Endothelial cell of hepatic sinusoid (primary cell): ENCODE data around the gene SEC24B.
"Not testable (repeated sequence)": the region's sequence is repeated elsewhere in the genome, so short reads cannot be mapped to it uniquely, and the experiment has no call there.

ENCODE experiments used
- in situ Hi-C: cut with HindIII; loops from 2 replicates; pipeline ENCODE4 v1.10.0; 2017; ENCODE audit warnings: low sequenced_read_pairs

The SEC24B gene

DNA sequence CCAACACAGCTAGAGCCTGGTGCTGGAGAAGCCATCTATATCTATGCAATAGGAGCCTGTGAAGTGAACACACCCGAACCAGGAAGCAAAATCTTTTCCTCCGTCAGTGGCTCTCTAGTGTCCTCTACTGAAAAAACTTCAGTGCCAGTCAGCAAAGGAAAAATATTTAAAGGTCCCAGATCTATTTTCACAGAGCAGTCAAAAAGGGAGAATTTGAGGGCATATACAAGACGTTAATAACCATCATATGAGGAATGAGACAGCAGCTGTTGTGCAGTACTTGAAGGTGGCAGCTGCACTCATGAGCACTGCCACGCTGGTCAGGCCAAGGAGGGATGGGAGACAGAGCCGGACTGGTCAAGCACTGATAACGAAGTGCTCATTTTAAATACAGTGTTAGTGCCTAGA, 140.8 kb downstream of the SEC24B start:
- in situ Hi-C loops, result no loop called here

GRCh38 chr4:109574931-109575804, 141.6 kb downstream of the SEC24B start:
- in situ Hi-C loops, result no loop called here

- in situ Hi-C loops, result no loop called here
Observed at GRCh38 chr4:109576462-109576861, 142.8 kb downstream of the SEC24B start.

DNA sequence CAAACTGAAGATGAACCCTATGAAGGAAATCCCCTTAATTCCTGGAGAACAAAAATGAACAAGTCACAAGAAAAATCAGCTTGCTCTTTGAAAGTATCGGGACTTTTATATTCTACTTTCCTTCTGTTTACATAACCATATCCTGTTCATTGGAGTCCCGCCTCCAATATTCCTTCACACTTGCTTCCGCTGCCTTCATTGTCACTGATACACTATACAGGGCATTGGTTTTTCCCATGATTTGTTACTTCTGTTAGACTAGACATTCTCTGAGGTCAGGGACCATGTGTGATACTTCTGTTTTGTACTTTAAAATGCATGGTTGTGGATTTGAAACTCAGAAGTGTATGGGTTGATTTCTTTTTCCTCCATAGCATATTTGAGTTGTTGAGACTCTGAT, 145.2 kb downstream of the SEC24B start:
- in situ Hi-C loops, result no loop called here

GRCh38 chr4:109579997-109580396, 146.4 kb downstream of the SEC24B start:
- in situ Hi-C loops, result not testable (repeated sequence)

DNA sequence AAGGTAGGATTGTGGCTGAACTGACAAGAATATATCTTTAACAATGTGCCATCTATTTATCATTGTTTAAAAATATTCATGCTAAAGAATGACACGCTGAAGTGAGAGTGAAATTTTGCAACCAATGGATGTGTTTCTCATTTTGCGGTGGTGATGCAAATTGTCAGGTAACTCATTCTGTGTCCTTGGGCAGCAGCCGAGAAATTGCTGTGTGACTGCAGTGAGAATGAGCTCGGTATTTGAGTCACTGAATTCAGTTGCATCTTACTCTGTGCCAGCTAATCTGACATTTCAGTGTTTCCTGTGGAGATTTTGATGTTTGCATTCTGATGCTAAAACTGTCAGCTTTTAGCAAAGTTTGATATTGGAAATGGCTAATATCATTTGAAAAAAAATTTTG, 154.6 kb downstream of the SEC24B start:
- in situ Hi-C loops, result no loop called here

DNA sequence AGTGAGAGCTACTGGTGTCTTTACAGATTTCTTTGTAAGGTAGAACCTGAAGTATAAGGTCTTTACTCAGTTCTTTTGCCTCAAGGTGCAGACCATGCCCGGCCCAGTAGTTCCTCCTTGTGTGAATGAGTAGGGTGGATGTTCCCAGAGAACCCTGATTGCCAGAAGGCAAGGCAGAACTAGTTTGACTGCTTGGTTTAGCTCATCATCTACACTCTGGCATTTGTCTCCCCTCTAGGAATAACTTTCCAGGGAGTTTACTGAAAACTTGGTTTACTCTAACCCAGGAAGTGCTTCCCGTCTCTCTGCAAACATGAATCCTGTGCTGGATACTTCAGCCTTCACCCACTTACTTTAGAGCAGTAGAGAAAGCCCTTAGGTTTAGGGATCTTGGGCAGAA, 155.5 kb downstream of the SEC24B start:
- in situ Hi-C loops, result no loop called here

- in situ Hi-C loops, result no loop called here
Observed at GRCh38 chr4:109589605-109590004, 156.0 kb downstream of the SEC24B start.
